ENCODE data around the gene ZNF653.
"Not testable (repeated sequence)": the region's sequence is repeated elsewhere in the genome, so short reads cannot be mapped to it uniquely, and the experiment has no call there.

ZNF653 gene

GRCh38 chr19:11460207-11460606, 45.4 kb downstream of the ZNF653 start:
- TF ChIP-seq CTCF (IDR thresholded peaks at IDR 0.05; ENCODE audit: insufficient read depth, low read depth, low read length, missing control alignments), result peak; percentile 24
- no peak overlapping the region for H3K4me3 ChIP-seq (ENCODE audit: low read length)
- DNase-seq (ENCODE audit: low read depth), result no peak

- H3K4me3 ChIP-seq (ENCODE audit: low read length); DNase-seq (ENCODE audit: low read depth): not testable (repeated sequence)
These were observed 46.7 kb downstream of the ZNF653 start for GRCh38 chr19:11458912-11459311.

- DNase-seq (ENCODE audit: low read depth), result no peak
- H3K4me3 ChIP-seq (ENCODE audit: low read length), result no peak overlapping the region
- TF ChIP-seq CTCF (IDR thresholded peaks at IDR 0.05; ENCODE audit: insufficient read depth, low read depth, low read length, missing control alignments), result no peak
These were observed 47.3 kb downstream of the ZNF653 start for GRCh38 chr19:11458236-11458900.

GRCh38 chr19:11457831-11458230, 47.8 kb downstream of the ZNF653 start:
- TF ChIP-seq CTCF (IDR thresholded peaks at IDR 0.05; ENCODE audit: insufficient read depth, low read depth, low read length, missing control alignments), result no peak
- H3K4me3 ChIP-seq (ENCODE audit: low read length), result no peak overlapping the region
- DNase-seq (ENCODE audit: low read depth), result no peak

GRCh38 chr19:11457115-11457514, 48.5 kb downstream of the ZNF653 start:
- no peak overlapping the region for H3K4me3 ChIP-seq (ENCODE audit: low read length)
- no peak for TF ChIP-seq CTCF (IDR thresholded peaks at IDR 0.05; ENCODE audit: insufficient read depth, low read depth, low read length, missing control alignments)
- no peak for DNase-seq (ENCODE audit: low read depth)

GRCh38 chr19:11456659-11457058, 49.0 kb downstream of the ZNF653 start:
- no peak for DNase-seq (ENCODE audit: low read depth)
- TF ChIP-seq CTCF (IDR thresholded peaks at IDR 0.05; ENCODE audit: insufficient read depth, low read depth, low read length, missing control alignments), result no peak
- no peak overlapping the region for H3K4me3 ChIP-seq (ENCODE audit: low read length)

- H3K4me3 ChIP-seq (ENCODE audit: low read length); DNase-seq (ENCODE audit: low read depth): not testable (repeated sequence)
These were observed 50.4 kb downstream of the ZNF653 start for GRCh38 chr19:11455233-11455554.

GRCh38 chr19:11453468-11454341, 51.9 kb downstream of the ZNF653 start:
- TF ChIP-seq CTCF (IDR thresholded peaks at IDR 0.05; ENCODE audit: insufficient read depth, low read depth, low read length, missing control alignments), result peak; percentile 22
- DNase-seq (ENCODE audit: low read depth), result no peak
- H3K4me3 ChIP-seq (ENCODE audit: low read length), result no peak overlapping the region
